Muscle layer of duodenum (tissue), 2 donors: Measurements from ENCODE around the gene ZCCHC24.

Experiments
- H3K27ac ChIP-seq: one replicate; pipeline ENCODE4 v1.7.0; 2013; ENCODE audit warnings: mild to moderate bottlenecking, low read length
- H3K27me3 ChIP-seq: one replicate; pipeline ENCODE4 v1.7.0; 2013; ENCODE audit warnings: low read depth, mild to moderate bottlenecking, control low read depth, low read length
- H3K36me3 ChIP-seq, 2 donors: one replicate each; pipeline ENCODE4 v1.7.0; 2013; ENCODE audit warnings: low read length in 2 of 2, control low read depth in 1 of 2, mild to moderate bottlenecking in 1 of 2; ENCODE audit not compliant: insufficient read depth in 2 of 2, control insufficient read depth in 1 of 2
- H3K4me1 ChIP-seq, 2 donors: one replicate each; pipeline ENCODE4 v1.7.0; 2013; ENCODE audit warnings: low read length in 2 of 2, mild to moderate bottlenecking in 2 of 2, control low read depth in 1 of 2, moderate library complexity in 1 of 2; ENCODE audit not compliant: insufficient read depth in 2 of 2, control insufficient read depth in 1 of 2
- H3K4me3 ChIP-seq, 2 donors: one replicate each; pipeline ENCODE4 v1.7.0; 2013; ENCODE audit warnings: low read length in 2 of 2, low read depth in 1 of 2, mild to moderate bottlenecking in 1 of 2
- H3K9me3 ChIP-seq, 2 donors: one replicate each; pipeline ENCODE4 v1.7.0; 2013; ENCODE audit warnings: low read length in 2 of 2, control low read depth in 1 of 2, mild to moderate bottlenecking in 1 of 2; ENCODE audit not compliant: control insufficient read depth in 1 of 2
- donor health status: healthy.

ZCCHC24 gene

DNA sequence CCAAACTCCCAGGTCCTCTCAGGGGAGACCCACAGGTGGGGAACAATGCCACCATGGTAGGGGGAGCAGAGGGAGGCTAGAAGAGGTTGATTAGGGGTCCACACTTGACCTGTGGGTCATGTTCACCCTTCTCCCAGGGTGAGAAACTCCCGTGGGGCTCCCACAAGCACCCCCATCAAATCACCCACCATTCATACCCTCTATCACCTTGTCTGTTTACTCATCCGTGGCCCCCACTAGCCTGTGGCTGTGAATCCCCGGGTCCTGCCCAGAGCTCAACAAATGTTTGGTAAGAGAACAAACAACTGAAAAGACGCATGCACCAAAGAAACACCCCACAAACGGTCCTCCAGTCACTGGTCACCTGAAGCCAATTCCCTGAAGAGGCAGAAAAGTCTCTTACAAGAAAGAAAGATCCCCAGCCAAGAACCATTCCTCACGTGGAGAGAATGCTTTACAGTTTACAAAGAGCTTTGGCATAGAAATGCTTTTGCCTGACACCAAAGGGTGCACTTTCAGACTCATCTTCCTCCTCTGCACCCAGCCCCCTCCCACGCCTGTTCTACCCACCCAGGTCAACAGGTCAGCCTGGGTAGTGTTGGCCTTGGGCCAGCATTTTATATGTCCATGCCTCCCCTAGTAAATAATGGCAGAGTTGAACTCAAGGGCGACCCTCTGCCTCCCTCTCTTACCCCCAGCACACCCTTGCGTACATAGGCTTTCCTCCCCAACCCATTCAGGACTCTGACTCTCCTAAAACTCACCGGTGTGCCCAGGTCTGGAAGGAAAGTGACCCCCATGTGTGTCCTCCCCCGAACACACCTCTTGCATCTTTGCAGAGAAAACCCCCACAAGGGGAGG lies 1.9 kb downstream of the ZCCHC24 start:
- no peaks in the 10 kb centered on the region for H3K27me3 ChIP-seq
- H3K4me3 ChIP-seq = peak overlapping the region; percentile 77 to 79
- peaks cover 34 to 54% of the 10 kb centered on the region in 2 donors for H3K4me1 ChIP-seq
- H3K27ac ChIP-seq = peak overlapping the region; percentile 41
- H3K36me3 ChIP-seq = peaks cover 0 to 14% of the 10 kb centered on the region in 2 donors
- no peaks in the 10 kb centered on the region for H3K9me3 ChIP-seq

- Histone ChIP-seq H3K27me3 (no peaks in the 10 kb centered on the region), H3K4me3 (peak overlapping the region; percentile 77 to 79), H3K36me3 (peaks cover 0 to 17% of the 10 kb centered on the region in 2 donors), H3K27ac (peak overlapping the region; percentile 41), H3K9me3 (no peaks in the 10 kb centered on the region), H3K4me1 (peaks cover 43 to 65% of the 10 kb centered on the region in 2 donors)
These were observed 3.0 kb downstream of the ZCCHC24 start for GRCh38 chr10:79442171-79443040.

DNA sequence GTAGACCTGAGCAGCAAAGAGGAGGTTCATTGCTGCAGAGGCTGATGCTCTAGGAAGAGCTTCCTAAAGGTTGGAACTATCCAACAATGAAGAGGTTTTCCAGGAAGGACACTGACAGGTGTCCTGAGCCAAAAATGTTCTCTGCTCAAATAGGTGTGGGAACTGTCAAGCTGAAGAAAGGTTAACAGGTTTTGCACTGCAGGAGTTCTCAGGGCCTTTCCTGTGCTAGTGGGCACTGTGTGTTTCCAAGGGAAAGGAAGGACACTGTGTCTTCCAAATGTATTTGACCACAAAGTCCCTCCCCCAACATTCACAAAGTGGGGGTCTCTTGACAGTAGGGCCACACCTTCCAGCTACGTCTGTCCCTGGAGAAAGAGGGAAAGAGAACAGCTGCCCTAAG lies 4.0 kb downstream of the ZCCHC24 start:
- Histone ChIP-seq H3K27ac (peak overlapping the region; percentile 41), H3K4me3 (peak overlapping the region; percentile 8 to 79), H3K4me1 (peaks cover 51 to 71% of the 10 kb centered on the region in 2 donors), H3K36me3 (peaks cover 0 to 17% of the 10 kb centered on the region in 2 donors), H3K27me3 (no peaks in the 10 kb centered on the region), H3K9me3 (no peaks in the 10 kb centered on the region)

GRCh38 chr10:79440281-79440680 lies 5.1 kb downstream of the ZCCHC24 start:
- H3K27me3 ChIP-seq = no peaks in the 10 kb centered on the region
- H3K4me3 ChIP-seq = peak overlapping the region; percentile 16 to 34
- no peaks in the 10 kb centered on the region for H3K9me3 ChIP-seq
- H3K36me3 ChIP-seq = peaks cover 0 to 17% of the 10 kb centered on the region in 2 donors
- peaks cover 62 to 83% of the 10 kb centered on the region in 2 donors for H3K4me1 ChIP-seq
- peak overlapping the region; percentile 67 for H3K27ac ChIP-seq

DNA sequence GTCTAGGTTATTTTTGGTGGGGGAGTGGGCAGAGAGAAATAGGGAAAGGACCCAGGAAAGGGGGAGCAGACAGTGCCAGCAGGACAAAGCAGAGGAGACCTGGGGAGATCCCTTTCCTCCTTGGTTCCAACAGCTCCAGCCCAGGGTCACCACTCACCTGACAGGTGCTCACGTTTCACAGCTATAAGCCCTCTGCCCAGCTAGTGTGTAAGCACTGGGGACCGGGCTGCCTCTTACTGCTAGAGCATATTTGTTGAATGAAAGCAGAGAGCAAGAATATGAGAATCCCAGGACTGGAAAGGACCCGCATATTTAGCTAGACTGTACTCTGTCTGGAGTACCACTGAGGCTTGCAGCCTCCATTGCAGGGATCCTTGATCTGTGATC lies 6.7 kb downstream of the ZCCHC24 start:
- no peaks in the 10 kb centered on the region for H3K9me3 ChIP-seq
- H3K36me3 ChIP-seq = peaks cover 0 to 17% of the 10 kb centered on the region in 2 donors
- H3K27me3 ChIP-seq = no peaks in the 10 kb centered on the region
- peaks cover 58 to 94% of the 10 kb centered on the region in 2 donors for H3K4me1 ChIP-seq
- peak overlapping the region; percentile 88 for H3K27ac ChIP-seq
- H3K4me3 ChIP-seq = no peak overlapping the region

GRCh38 chr10:79438021-79438698 lies 7.3 kb downstream of the ZCCHC24 start:
- H3K9me3 ChIP-seq = no peaks in the 10 kb centered on the region
- H3K36me3 ChIP-seq = peaks cover 0 to 17% of the 10 kb centered on the region in 2 donors
- no peaks in the 10 kb centered on the region for H3K27me3 ChIP-seq
- peak overlapping the region; percentile 88 for H3K27ac ChIP-seq
- H3K4me1 ChIP-seq = peaks cover 58 to 96% of the 10 kb centered on the region in 2 donors
- H3K4me3 ChIP-seq = peak overlapping the region in 1 of 2 donors; percentile 20

- H3K36me3 ChIP-seq = peaks cover 0 to 21% of the 10 kb centered on the region in 2 donors
- H3K4me1 ChIP-seq = peaks cover 63 to 96% of the 10 kb centered on the region in 2 donors
- H3K27me3 ChIP-seq = no peaks in the 10 kb centered on the region
- H3K9me3 ChIP-seq = no peaks in the 10 kb centered on the region
- H3K27ac ChIP-seq = peak overlapping the region; percentile 88
- H3K4me3 ChIP-seq = no peak overlapping the region
These were observed 8.2 kb downstream of the ZCCHC24 start for GRCh38 chr10:79437111-79437814.

DNA sequence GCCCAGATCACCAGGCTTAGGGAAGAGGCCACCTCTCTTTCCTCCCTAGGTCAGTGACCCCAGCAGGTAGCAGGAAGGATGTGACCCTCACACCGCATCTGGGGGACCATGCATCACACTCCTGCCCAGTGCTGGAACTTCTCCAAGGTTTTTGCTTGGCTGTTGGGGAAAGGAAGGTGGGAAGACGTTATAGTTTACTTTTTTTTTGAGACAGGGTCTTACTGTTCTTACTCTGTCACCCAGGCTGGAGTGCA lies 8.6 kb downstream of the ZCCHC24 start:
- Histone ChIP-seq H3K9me3 (no peaks in the 10 kb centered on the region), H3K4me1 (peaks cover 61 to 96% of the 10 kb centered on the region in 2 donors), H3K27me3 (no peaks in the 10 kb centered on the region), H3K4me3 (peak overlapping the region in 1 of 2 donors; percentile 13), H3K27ac (peak overlapping the region; percentile 88), H3K36me3 (peaks cover 0 to 25% of the 10 kb centered on the region in 2 donors)

DNA sequence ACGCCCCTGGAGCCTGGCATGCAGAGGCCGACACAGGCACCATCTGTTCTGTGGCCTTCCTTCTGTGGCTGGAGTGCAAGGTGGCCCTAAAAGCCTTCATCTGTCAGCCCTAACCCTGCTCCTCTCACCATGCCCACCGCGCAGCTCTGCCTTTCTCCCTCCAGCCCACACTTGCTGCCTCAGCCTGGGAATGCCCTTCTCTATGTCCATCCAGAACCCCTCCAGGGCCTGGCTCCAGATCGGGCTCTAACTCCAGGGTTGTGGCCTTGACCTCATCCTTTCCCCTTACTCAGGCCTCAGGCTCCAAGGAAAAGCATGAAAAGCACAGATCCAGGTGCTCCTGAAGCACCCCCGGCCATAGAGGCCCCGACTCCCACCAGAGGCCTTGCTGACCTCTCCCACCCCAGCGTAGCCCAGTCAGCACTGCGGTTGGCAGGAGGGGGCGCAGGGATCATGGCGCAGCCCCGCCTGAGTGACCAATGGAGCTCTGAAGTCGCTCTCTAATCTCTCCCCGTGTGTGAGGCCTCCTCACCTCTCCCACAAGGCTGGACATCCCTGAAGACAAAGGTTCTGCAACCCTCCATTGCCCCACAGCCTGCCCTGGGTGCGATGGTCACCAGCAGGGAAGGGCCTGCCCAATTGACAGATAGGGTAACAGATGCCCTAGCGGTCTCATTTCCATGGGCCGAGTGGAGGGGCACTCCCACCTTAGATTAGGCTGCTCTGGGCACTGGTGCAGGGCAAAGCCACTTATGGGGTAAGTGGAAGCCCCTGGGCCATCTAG lies 9.2 kb downstream of the ZCCHC24 start:
- no peaks in the 10 kb centered on the region for H3K27me3 ChIP-seq
- peak overlapping the region in 1 of 2 donors; percentile 13 for H3K4me3 ChIP-seq
- peaks cover under 1 to 25% of the 10 kb centered on the region in 2 donors for H3K36me3 ChIP-seq
- H3K27ac ChIP-seq = peak overlapping the region; percentile 88
- peaks cover 56 to 95% of the 10 kb centered on the region in 2 donors for H3K4me1 ChIP-seq
- H3K9me3 ChIP-seq = no peaks in the 10 kb centered on the region
